T-cell (primary cell): ENCODE results near the gene NME2. TPM values are rescaled to one million over a fixed set of nuclear protein-coding genes. Genes with fewer than 3 reads are reported as not detected.

Source experiments
- ATAC-seq, 4 experiments: fragments of 200-7000 bp in 3 of 4; fragments of 150-1000 bp in 1 of 4; cut with Tn5 transposase; replicated peaks in 1 of 4; 1 replicate in 3 of 4; 2 replicates in 1 of 4; pipeline ENCODE4 v1.10.0; 2021; ENCODE audit warnings: moderate library complexity in 3 of 4, mild to moderate bottlenecking in 2 of 4, moderate number of reproducible peaks in 1 of 4
- CTCF ChIA-PET, 2 donors: fragments of 300-600 bp; sonication (Branson Sonifier 250); formaldehyde crosslinking; loops; one replicate each; lab custom pipeline; 2022; ENCODE audit warnings: antibody characterized with exemption in 2 of 2; lab: Charles Lee
- POLR2A ChIA-PET, 2 donors: fragments of 300-600 bp; sonication (Branson Sonifier 250); formaldehyde crosslinking; loops; one replicate each; lab custom pipeline; 2022; ENCODE audit warnings: antibody characterized with exemption in 2 of 2; lab: Charles Lee
- DNase-seq, 35 experiments: peaks; one replicate each; pipeline versions ENCODE4 v3.0.0 to v3.0.0-alpha.2; 2013 to 2023
- H3K27ac ChIP-seq: one replicate; pipeline ENCODE4 v1.5.1; 2013; ENCODE audit warnings: low read length
- H3K27me3 ChIP-seq, 2 experiments: replicated peaks in 1 of 2; 1 replicate in 1 of 2; 2 replicates in 1 of 2; pipeline versions ENCODE4 v1.6.1 to v1.7.0; 2013; ENCODE audit warnings: low read length in 1 of 2, mixed read lengths in 1 of 2; ENCODE audit not compliant: control insufficient read depth in 2 of 2, insufficient read depth in 2 of 2; ENCODE audit errors: extremely low read depth in 1 of 2
- H3K36me3 ChIP-seq, 2 donors: 1 replicate in 1 of 2; 2 replicates in 1 of 2; pipeline versions ENCODE4 v1.6.1 to v1.7.0; 2013; ENCODE audit warnings: low read length in 1 of 2; ENCODE audit not compliant: control insufficient read depth in 2 of 2, insufficient read depth in 1 of 2; ENCODE audit errors: extremely low read depth in 1 of 2
- H3K4me1 ChIP-seq, 2 experiments: 1 replicate in 1 of 2; 2 replicates in 1 of 2; pipeline versions ENCODE4 v1.6.1 to v1.7.0; 2013; ENCODE audit warnings: low read length in 2 of 2, mixed read lengths in 1 of 2; ENCODE audit not compliant: insufficient read depth in 2 of 2, control insufficient read depth in 1 of 2; ENCODE audit errors: extremely low read depth in 1 of 2
- H3K4me3 ChIP-seq, 2 donors: 1 replicate in 1 of 2; 2 replicates in 1 of 2; pipeline versions ENCODE4 v1.5.1 to v1.7.0; 2013; ENCODE audit warnings: mild to moderate bottlenecking in 2 of 2, low read length in 1 of 2, moderate library complexity in 1 of 2; ENCODE audit not compliant: control insufficient read depth in 1 of 2; ENCODE audit errors: extremely low read depth in 1 of 2
- H3K9me3 ChIP-seq: 2 replicates; pipeline ENCODE4 v1.7.0; 2013
- H3K27ac Mint-ChIP-seq, 2 donors: one replicate each; pipeline ENCODE4 v1.8.0; 2020 to 2021; ENCODE audit warnings: mild to moderate bottlenecking in 2 of 2, mixed read lengths in 2 of 2
- H3K27me3 Mint-ChIP-seq, 2 donors: one replicate each; pipeline ENCODE4 v1.8.0; 2021 to 2022; ENCODE audit warnings: mixed read lengths in 2 of 2
- H3K36me3 Mint-ChIP-seq: one replicate; pipeline ENCODE4 v1.8.0; 2021; ENCODE audit warnings: mixed read lengths
- H3K4me1 Mint-ChIP-seq, 3 donors: one replicate each; pipeline ENCODE4 v1.8.0; 2020 to 2022; ENCODE audit warnings: mixed read lengths in 3 of 3, mild to moderate bottlenecking in 1 of 3
- H3K4me3 Mint-ChIP-seq, 3 donors: one replicate each; pipeline ENCODE4 v1.8.0; 2020 to 2022; ENCODE audit warnings: mild to moderate bottlenecking in 3 of 3, mixed read lengths in 3 of 3, moderate library complexity in 3 of 3
- H3K9me3 Mint-ChIP-seq, 3 donors: one replicate each; pipeline ENCODE4 v1.8.0; 2020 to 2022; ENCODE audit warnings: mixed read lengths in 3 of 3
- WGBS: methylation state at CpG from one replicate; pipeline ENCODE4 v1.1.5; 2013; ENCODE audit warnings: missing lambda C conversion rate; ENCODE audit not compliant: insufficient coverage; 5-methylcytosine and 5-hydroxymethylcytosine counted together
- total RNA-seq, 35 experiments: library from RNA in 6 of 35; stranded (reverse) in 6 of 35; fragments of 120-200 nt in 1 of 35; gene quantifications; one replicate each; pipeline versions ENCODE4 v1.2.1 to v1.2.4 and lab custom pipeline; 2013 to 2026

NME2 gene
- total RNA-seq, 5 donors from 2014 or later (not counting 1 experiment from before 2014, with no cell fraction given) = 162 to 290 (median 201) TPM

- Histone ChIP-seq H3K27ac (no peak overlapping the region), H3K36me3 (no peaks in the 10 kb centered on the region), H3K27me3 (no peaks in the 10 kb centered on the region), H3K4me3 (no peak overlapping the region), H3K9me3 (no peaks in the 10 kb centered on the region), H3K4me1 (peaks cover 5 to 11% of the 10 kb centered on the region in 2 experiments)
- Mint-ChIP-seq H3K4me1 (no peaks in the 10 kb centered on the region), H3K4me3 (no peak overlapping the region), H3K9me3 (no peaks in the 10 kb centered on the region), H3K27ac (no peak overlapping the region), H3K36me3 (no peaks in the 10 kb centered on the region), H3K27me3 (no peaks in the 10 kb centered on the region)
- DNase-seq = no peak
- no CpG with 5 or more reads among the region's 2 CpGs for WGBS
- CTCF ChIA-PET = interaction anchor here in 1 of 2 donors (0.7 kb wide), 1 partner anchor 148 kb away, joined by 3 read pairs; no protein-coding TSS in a partner anchor
- ATAC-seq = no peak
- POLR2A ChIA-PET = no interaction called here
Observed at GRCh38 chr17:51149163-51149562, 17.0 kb upstream of the NME2 start.

- ATAC-seq (no peak), DNase-seq (no peak)
- POLR2A ChIA-PET = no interaction called here
- no peaks in the 10 kb centered on the region for H3K9me3 ChIP-seq
- no peaks in the 10 kb centered on the region for H3K36me3 ChIP-seq
- H3K36me3 Mint-ChIP-seq = no peaks in the 10 kb centered on the region
- CTCF ChIA-PET = interaction anchor here (0.6 to 1.0 kb wide), 5 partner anchors 146 to 150 kb away, joined by 3 to 10 read pairs (median 3); no protein-coding TSS in a partner anchor
- no peak overlapping the region for H3K4me3 ChIP-seq
- no peaks in the 10 kb centered on the region for H3K27me3 Mint-ChIP-seq
- no CpG with 5 or more reads among the region's 5 CpGs for WGBS
- H3K9me3 Mint-ChIP-seq = no peaks in the 10 kb centered on the region
- H3K4me1 Mint-ChIP-seq = peaks cover 4 to 5% (median 5%) of the 10 kb centered on the region in 3 donors
- H3K4me3 Mint-ChIP-seq = no peak overlapping the region
- no peaks in the 10 kb centered on the region for H3K27me3 ChIP-seq
- H3K27ac ChIP-seq = no peak overlapping the region
- H3K27ac Mint-ChIP-seq = no peak overlapping the region
- H3K4me1 ChIP-seq = peaks cover 11 to 21% of the 10 kb centered on the region in 2 experiments
Observed at GRCh38 chr17:51150932-51151331, 15.3 kb upstream of the NME2 start.

GRCh38 chr17:51152766-51153209, 13.4 kb upstream of the NME2 start:
- Histone ChIP-seq H3K27ac (peak overlapping the region; percentile 82), H3K4me3 (peak overlapping the region in 1 of 2 donors; percentile 16), H3K9me3 (no peaks in the 10 kb centered on the region), H3K36me3 (peaks cover 0 to 8% of the 10 kb centered on the region in 2 donors), H3K27me3 (no peaks in the 10 kb centered on the region), H3K4me1 (peaks cover 11 to 21% of the 10 kb centered on the region in 2 experiments)
- ChIA-PET POLR2A (interaction anchor here (0.5 to 1.1 kb wide), 6 partner anchors 32 to 371 kb away, joined by 3 to 7 read pairs (median 4); partner anchors contain the start of gene SPAG9 (in 1 of the 2)), CTCF (interaction anchor here (0.7 to 1.6 kb wide), 11 partner anchors 11 to 301 kb away, joined by 3 to 61 read pairs (median 7); partner anchors contain the start of genes NME2 (in 1 of the 2) and SPAG9 (in 1 of the 2))
- WGBS = 35% methylated on average over 3 of the region's 8 CpGs
- Mint-ChIP-seq H3K27ac (no peak overlapping the region), H3K27me3 (no peaks in the 10 kb centered on the region), H3K36me3 (peaks cover 6% of the 10 kb centered on the region), H3K4me1 (peaks cover 5 to 7% (median 5%) of the 10 kb centered on the region in 3 donors), H3K4me3 (no peak overlapping the region), H3K9me3 (no peaks in the 10 kb centered on the region)
- DNase-seq = no peak
- no peak for ATAC-seq

DNA sequence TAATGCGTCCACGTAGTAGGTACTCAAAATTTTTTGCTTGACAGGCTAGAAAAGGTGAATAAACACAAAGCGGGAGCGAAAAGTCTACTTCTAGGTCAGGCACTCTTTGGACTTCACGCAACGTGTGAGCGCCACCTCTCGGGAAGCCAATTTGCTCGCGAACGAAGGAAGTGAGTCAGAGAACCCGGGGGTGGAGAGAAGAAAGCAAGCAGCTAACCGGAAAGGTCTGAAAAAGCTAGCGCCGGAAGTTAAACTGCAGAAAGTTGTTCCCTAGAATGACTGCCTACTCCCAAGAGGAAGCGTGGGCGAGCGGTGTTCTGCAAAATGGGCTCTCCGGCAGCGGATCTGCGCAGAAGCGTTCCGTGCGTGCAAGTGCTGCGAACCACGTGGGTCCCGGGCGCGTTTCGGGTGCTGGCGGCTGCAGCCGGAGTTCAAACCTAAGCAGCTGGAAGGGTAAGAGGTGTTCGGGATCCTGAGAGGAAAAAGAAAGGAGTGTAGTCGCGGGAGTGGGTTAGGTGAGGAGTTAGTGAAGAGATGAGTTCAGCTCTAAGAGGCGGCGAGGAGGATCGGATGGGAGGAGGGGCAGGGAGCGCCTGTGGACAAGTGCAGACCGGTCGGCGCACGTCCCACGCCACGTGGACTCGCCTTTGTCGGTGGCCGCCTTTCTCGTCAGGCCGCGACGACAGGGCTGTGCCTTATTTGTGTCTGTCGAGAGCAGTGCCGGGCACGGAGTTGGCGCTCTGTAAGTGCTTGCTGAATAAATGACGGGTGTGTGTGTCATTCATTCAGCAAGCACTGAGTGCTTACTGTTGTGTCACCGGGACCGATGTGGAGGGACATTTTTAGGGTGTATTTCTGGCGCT, 12.8 kb upstream of the NME2 start, which contains the start of gene NME1:
Gene NME1 (plus strand): TSS at position 350 of the 863 bp plus-strand sequence. CDS start 2,096 bp downstream, outside the sequence.
- Mint-ChIP-seq H3K4me1 (peaks cover 5 to 7% (median 5%) of the 10 kb centered on the region in 3 donors), H3K36me3 (peaks cover 6% of the 10 kb centered on the region), H3K4me3 (no peak within 1 kb of the TSS), H3K27me3 (no peaks in the 10 kb centered on the region), H3K9me3 (no peaks in the 10 kb centered on the region), H3K27ac (no peak within 1 kb of the TSS)
- Histone ChIP-seq H3K4me1 (peaks cover 11 to 21% of the 10 kb centered on the region in 2 experiments), H3K27me3 (no peaks in the 10 kb centered on the region), H3K4me3 (peak within 1 kb of the TSS; percentile 87 to 90), H3K36me3 (peaks cover 0 to 9% of the 10 kb centered on the region in 2 donors), H3K9me3 (no peaks in the 10 kb centered on the region), H3K27ac (peak within 1 kb of the TSS; percentile 82)
- CTCF ChIA-PET = interaction anchor here (0.5 to 1.6 kb wide), 16 partner anchors 11 to 301 kb away, joined by 3 to 61 read pairs (median 4); partner anchors contain the start of genes NME2 (in 1 of the 2) and SPAG9 (in 1 of the 2)
- peak; percentile 90 to 99 (median 95) for DNase-seq
- under 1% methylated on average over 60 of the region's 60 CpGs for WGBS
- POLR2A ChIA-PET = interaction anchor here (0.5 to 1.1 kb wide), 6 partner anchors 23 to 209 kb away, joined by 3 to 6 read pairs (median 4); partner anchors contain the start of gene SPAG9 (in 1 of the 2)
- ATAC-seq = peak; percentile 93 to 96 (median 96)

GRCh38 chr17:51154176-51154575, 12.0 kb upstream of the NME2 start:
- Mint-ChIP-seq H3K4me3 (no peak overlapping the region), H3K36me3 (peaks cover 6% of the 10 kb centered on the region), H3K9me3 (no peaks in the 10 kb centered on the region), H3K4me1 (peaks cover 5 to 7% (median 5%) of the 10 kb centered on the region in 3 donors), H3K27me3 (no peaks in the 10 kb centered on the region), H3K27ac (no peak overlapping the region)
- DNase-seq (peak in 1 of 35 experiments; percentile 19), ATAC-seq (no peak)
- ChIA-PET POLR2A (interaction anchor here (0.5 to 0.7 kb wide), 4 partner anchors 15 to 458 kb away, joined by 3 to 6 read pairs (median 4); no protein-coding TSS in a partner anchor), CTCF (interaction anchor here in 1 of 2 donors (1.6 kb wide), 1 partner anchor 154 kb away, joined by 61 read pairs; no protein-coding TSS in a partner anchor)
- H3K9me3 ChIP-seq = no peaks in the 10 kb centered on the region
- peak overlapping the region; percentile 87 to 90 for H3K4me3 ChIP-seq
- H3K27ac ChIP-seq = no peak overlapping the region
- WGBS = 0% methylated on average over 1 of the region's 6 CpGs
- peaks cover 0 to 9% of the 10 kb centered on the region in 2 donors for H3K36me3 ChIP-seq
- H3K4me1 ChIP-seq = peaks cover 11 to 21% of the 10 kb centered on the region in 2 experiments
- no peaks in the 10 kb centered on the region for H3K27me3 ChIP-seq

DNA sequence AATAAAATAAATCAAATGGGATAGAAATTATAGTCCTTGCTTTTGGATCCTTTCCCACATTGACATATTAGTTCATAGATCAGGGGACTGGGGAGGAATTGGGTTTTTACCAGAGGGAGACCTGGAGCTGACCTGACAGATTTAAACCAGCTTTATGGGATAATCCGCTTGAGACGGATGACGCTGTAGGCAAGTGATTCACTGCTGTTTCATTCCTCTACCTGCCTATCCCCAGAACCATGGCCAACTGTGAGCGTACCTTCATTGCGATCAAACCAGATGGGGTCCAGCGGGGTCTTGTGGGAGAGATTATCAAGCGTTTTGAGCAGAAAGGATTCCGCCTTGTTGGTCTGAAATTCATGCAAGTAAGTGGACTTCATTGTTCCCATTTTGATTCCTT, 10.8 kb upstream of the NME2 start:
- no peak for ATAC-seq
- CTCF ChIA-PET = no interaction called here

More for the DNA sequence above, 10.8 kb upstream of the NME2 start:
- Histone ChIP-seq H3K9me3 (no peaks in the 10 kb centered on the region), H3K4me3 (no peak overlapping the region), H3K27ac (no peak overlapping the region), H3K27me3 (no peaks in the 10 kb centered on the region), H3K4me1 (peaks cover 11 to 21% of the 10 kb centered on the region in 2 experiments), H3K36me3 (peaks cover 0 to 14% of the 10 kb centered on the region in 2 donors)
- DNase-seq = no peak
- Mint-ChIP-seq H3K4me3 (peak overlapping the region in 1 of 3 donors; percentile 13), H3K36me3 (peaks cover 14% of the 10 kb centered on the region), H3K9me3 (no peaks in the 10 kb centered on the region), H3K27ac (peak overlapping the region in 1 of 2 donors; percentile 6), H3K4me1 (peaks cover 5 to 7% (median 5%) of the 10 kb centered on the region in 3 donors), H3K27me3 (no peaks in the 10 kb centered on the region)
- no CpG with 5 or more reads among the region's 8 CpGs for WGBS
- POLR2A ChIA-PET = no interaction called here
